ENCODE results near the gene SERINC2.

DNA sequence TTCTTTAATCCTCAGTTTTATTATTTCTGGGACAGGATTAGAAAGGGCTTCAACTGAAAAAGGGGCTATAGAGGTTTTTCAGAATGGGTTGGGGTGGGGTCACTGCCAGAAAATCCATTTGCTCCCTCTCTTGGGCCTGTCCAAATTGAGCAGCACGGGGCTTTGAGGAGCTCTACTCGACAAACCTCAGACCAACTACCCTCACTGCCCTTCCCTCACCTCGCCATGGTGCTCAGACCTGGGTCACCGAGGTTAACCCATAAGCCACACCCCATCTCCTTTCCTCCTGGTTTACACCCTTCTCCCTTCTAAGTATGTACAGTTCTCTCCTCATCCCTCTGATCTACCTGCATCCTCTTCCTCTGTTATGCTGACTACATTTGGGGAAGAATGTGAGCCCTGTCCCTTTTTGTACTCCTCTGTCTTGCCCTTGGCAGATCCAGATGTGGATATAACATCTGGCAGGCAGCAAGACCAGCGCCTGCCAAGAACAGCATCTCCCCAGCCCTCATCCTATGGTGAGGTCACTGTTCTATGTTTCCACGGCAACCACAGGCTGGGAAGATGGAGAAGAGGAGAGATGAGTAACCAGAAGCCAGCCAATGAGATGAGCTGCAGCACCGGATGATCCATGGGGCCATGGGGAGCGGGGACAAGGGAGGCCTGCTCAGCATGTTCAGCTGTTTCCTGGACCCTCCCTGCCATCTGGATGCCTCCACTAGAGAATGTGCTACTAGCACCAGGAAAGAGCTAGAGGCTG is 36.5 kb upstream of the SERINC2 start:
- TF ChIP-seq GATA2 (IDR thresholded peaks at IDR 0.05; ENCODE audit: low read depth, low read length) (no peak; the same call in 1 of the 2 replicates), GATA3 (IDR thresholded peaks at IDR 0.05; ENCODE audit: low read depth, low read length) (no peak)
